HepG2 (cell line): Measurements from ENCODE around the gene BEX2. TPM values are rescaled to one million over a fixed set of nuclear protein-coding genes. Genes with fewer than 3 reads are reported as not detected.

Experiments
- ATAC-seq: fragments of 200-7000 bp; cut with Tn5 transposase; 3 replicates; pipeline ENCODE4 v1.9.1; 2020; ENCODE audit warnings: mild to moderate bottlenecking, moderate library complexity
- BruUV-seq: library from RNA; stranded (reverse); fragments of 400-500 nt; replicated peaks from 2 replicates; lab custom pipeline; 2021; lab: Mats Ljungman, UMichigan
- CTCF ChIA-PET: fragments of 300-600 bp; formaldehyde crosslinking; extraction: SDS; loops from one replicate; lab custom pipeline; 2021; ENCODE audit warnings: low total read pairs, inconsistent platforms, low intra/inter-chr PET ratio; lab: Yijun Ruan, JAX
- POLR2A ChIA-PET: fragments of 350-600 bp; sonication (Branson Sonifier 250); formaldehyde crosslinking; loops from one replicate; lab custom pipeline; 2020; ENCODE audit warnings: antibody characterized with exemption, inconsistent platforms; lab: Yijun Ruan, JAX
- DNase-seq: peaks from one replicate; pipeline ENCODE4 v3.0.0-alpha.2; 2015; ENCODE audit warnings: low spot score
- FAIRE-seq: peaks from 3 replicates; lab custom pipeline; 2011; peaks lifted over from hg19 to GRCh38; lab: Jason Lieb, UNC
- H2AFZ ChIP-seq: one replicate; pipeline ENCODE4 v1.6.1; 2011; ENCODE audit warnings: low read length, inconsistent platforms
- H3K27ac ChIP-seq: fragments of 300-600 bp; 3 replicates; pipeline ENCODE4 v1.8.0; 2011; ENCODE audit warnings: mixed run types, mild to moderate bottlenecking, mixed read lengths, low read length, inconsistent platforms; ENCODE audit not compliant: insufficient read depth; ENCODE audit errors: extremely low read length
- H3K27me3 ChIP-seq, 2 experiments: fragments of 200-600 bp in 1 of 2; 2 replicates in 1 of 2; 3 replicates in 1 of 2; pipeline versions ENCODE4 v1.6.0 to v1.8.0; 2011; ENCODE audit warnings: low read length in 2 of 2, mild to moderate bottlenecking in 2 of 2, moderate library complexity in 2 of 2, inconsistent platforms in 1 of 2; ENCODE audit not compliant: insufficient read depth in 2 of 2, control insufficient read depth in 1 of 2
- H3K36me3 ChIP-seq, 2 experiments: fragments of 200-600 bp in 1 of 2; replicated peaks in 1 of 2; 2 replicates in 1 of 2; 3 replicates in 1 of 2; pipeline versions ENCODE4 v1.5.1 to v1.8.0; 2011; ENCODE audit warnings: low read length in 2 of 2, inconsistent platforms in 1 of 2; ENCODE audit not compliant: insufficient read depth in 2 of 2, control insufficient read depth in 1 of 2
- H3K4me1 ChIP-seq: 2 replicates; pipeline ENCODE4 v1.5.1; 2012; ENCODE audit warnings: low read length, inconsistent platforms; ENCODE audit not compliant: insufficient read depth
- H3K4me2 ChIP-seq: 2 replicates; pipeline ENCODE4 v1.6.0; 2011; ENCODE audit warnings: low read depth, low read length, inconsistent platforms
- H3K4me3 ChIP-seq, 3 experiments: fragments of 200-600 bp in 1 of 3; sonication (generic), shearing (Covaris generic) in 1 of 3; replicated peaks in 1 of 3; 2 replicates each; pipeline ENCODE4 v1.5.1; 2011 to 2016; ENCODE audit warnings: low read length in 3 of 3, inconsistent platforms in 2 of 3, low read depth in 2 of 3, mild to moderate bottlenecking in 2 of 3, control low read depth in 1 of 3, mixed read lengths in 1 of 3; ENCODE audit not compliant: insufficient read depth in 1 of 3
- H3K79me2 ChIP-seq: one replicate; pipeline ENCODE4 v1.6.1; 2011; ENCODE audit warnings: low read length, inconsistent platforms; ENCODE audit not compliant: insufficient read depth
- H3K9ac ChIP-seq: 2 replicates; pipeline ENCODE4 v1.6.0; 2011; ENCODE audit warnings: mild to moderate bottlenecking, low read depth, low read length, inconsistent platforms; ENCODE audit not compliant: insufficient read depth
- H3K9me3 ChIP-seq: 2 replicates; pipeline ENCODE4 v1.5.1; 2012; ENCODE audit warnings: mild to moderate bottlenecking, low read length
- H4K20me1 ChIP-seq: 2 replicates; pipeline ENCODE4 v1.6.0; 2011; ENCODE audit warnings: inconsistent platforms, mild to moderate bottlenecking, low read length, moderate library complexity; ENCODE audit not compliant: insufficient read depth
- ARNT ChIP-seq: fragments of 450-650 bp; IDR thresholded peaks from 2 replicates; pipeline ENCODE4 v1.6.1; 2017
- CENPBD1 ChIP-seq: sonication (generic); formaldehyde crosslinking; IDR thresholded peaks from 2 replicates; pipeline ENCODE4 v1.8.0; 2022; ENCODE audit warnings: missing genetic modification reagents, low read depth, mild to moderate bottlenecking, borderline replicate concordance
- HOMEZ ChIP-seq: IDR thresholded peaks from 2 replicates; pipeline ENCODE4 v1.6.1; 2016; ENCODE audit warnings: low read depth
- HOXA9 ChIP-seq: sonication (generic); formaldehyde crosslinking; IDR thresholded peaks from 2 replicates; pipeline ENCODE4 v1.8.1; 2022; ENCODE audit warnings: missing genetic modification reagents, mild to moderate bottlenecking, moderate library complexity, borderline replicate concordance
- KLF16 ChIP-seq, 2 experiments: sonication (generic) in 1 of 2; formaldehyde crosslinking in 1 of 2; IDR thresholded peaks; 2 replicates each; pipeline versions ENCODE4 v1.6.1 to v1.8.0; 2016 to 2023; ENCODE audit warnings: missing genetic modification reagents in 2 of 2, missing compliant biosample characterization in 1 of 2
- RBM39 ChIP-seq: fragments of 200-400 bp; formaldehyde crosslinking; IDR thresholded peaks from one replicate; pipeline ENCODE4 v1.6.1; 2018; ENCODE audit warnings: antibody characterized with exemption, mild to moderate bottlenecking, low read depth, low read length; ENCODE audit not compliant: poor library complexity, severe bottlenecking
- SIN3A ChIP-seq: IDR thresholded peaks from 2 replicates; pipeline ENCODE4 v1.6.1; 2011; ENCODE audit warnings: low read depth, mild to moderate bottlenecking, control low read depth, low read length, borderline replicate concordance
- TARDBP ChIP-seq: sonication (generic); formaldehyde crosslinking; IDR thresholded peaks from 2 replicates; pipeline ENCODE4 v1.8.0; 2022; ENCODE audit warnings: mild to moderate bottlenecking, missing genetic modification reagents
- ZBTB44 ChIP-seq: sonication (generic); formaldehyde crosslinking; IDR thresholded peaks from 2 replicates; pipeline ENCODE4 v1.4.0; 2020; ENCODE audit warnings: missing genetic modification reagents
- ZMYM3 ChIP-seq: sonication (generic); formaldehyde crosslinking; IDR thresholded peaks from 2 replicates; pipeline ENCODE4 v1.5.1; 2020; ENCODE audit warnings: mild to moderate bottlenecking, missing genetic modification reagents
- ZNF180 ChIP-seq: sonication (generic); formaldehyde crosslinking; IDR thresholded peaks from 2 replicates; pipeline ENCODE4 v1.4.0; 2020; ENCODE audit warnings: low read depth, missing genetic modification reagents, borderline replicate concordance
- ZNF331 ChIP-seq: sonication (generic); formaldehyde crosslinking; IDR thresholded peaks from 2 replicates; pipeline ENCODE4 v1.4.0; 2020; ENCODE audit warnings: missing genetic modification reagents
- ZNF564 ChIP-seq: sonication (generic); formaldehyde crosslinking; IDR thresholded peaks from 2 replicates; pipeline ENCODE4 v1.8.1; 2023; ENCODE audit warnings: mild to moderate bottlenecking, missing genetic modification reagents
- ZNF570 ChIP-seq: sonication (generic); formaldehyde crosslinking; IDR thresholded peaks from 2 replicates; pipeline ENCODE4 v1.4.0; 2020; ENCODE audit warnings: mild to moderate bottlenecking, missing genetic modification reagents, borderline replicate concordance
- ZNF619 ChIP-seq: sonication (generic); formaldehyde crosslinking; IDR thresholded peaks from 2 replicates; pipeline ENCODE4 v1.4.0; 2020; ENCODE audit warnings: mild to moderate bottlenecking, missing genetic modification reagents
- ZNF639 ChIP-seq: conservative IDR thresholded peaks from 2 replicates; pipeline ENCODE4 v1.6.1; 2018; ENCODE audit warnings: missing genetic modification reagents
- ZNF766 ChIP-seq: sonication (generic); formaldehyde crosslinking; IDR thresholded peaks from 2 replicates; pipeline ENCODE4 v1.5.0; 2020; ENCODE audit warnings: missing genetic modification reagents, borderline replicate concordance
- ZNF879 ChIP-seq: sonication (generic); formaldehyde crosslinking; IDR thresholded peaks from 2 replicates; pipeline ENCODE4 v1.8.1; 2023; ENCODE audit warnings: missing genetic modification reagents
- ZSCAN31 ChIP-seq: sonication (generic); formaldehyde crosslinking; IDR thresholded peaks from 2 replicates; pipeline ENCODE4 v1.5.0; 2020; ENCODE audit warnings: low read depth, mild to moderate bottlenecking, missing genetic modification reagents
- WGBS: methylation state at CpG from one replicate; pipeline ENCODE4 v1.1.6; 2017; ENCODE audit warnings: low lambda C conversion rate; 5-methylcytosine and 5-hydroxymethylcytosine counted together
- in situ Hi-C: cut with HindIII; loops from 2 replicates; pipeline ENCODE4 v1.10.0; 2017; ENCODE audit warnings: low pct_unique_long_range_greater_than_20kb; ENCODE audit not compliant: extremely low pct_ligation_motif_present
- intact Hi-C: fragments of 100-400 bp; cut with micrococcal nuclease; formaldehyde crosslinking; loops from one replicate; pipeline ENCODE4 v1.10.0; 2022; ENCODE audit not compliant: unreplicated experiment
- polyA plus RNA-seq, 8 experiments: library from polyadenylated mRNA; depleted of rRNA in 3 of 8; stranded (reverse) in 7 of 8; unstranded in 1 of 8; fragments of >200 nt; fragmentation: Illumina TruSeq in 4 of 8; extraction: Trizol in 4 of 8; gene quantifications; 2 replicates each; pipeline versions ENCODE4 v1.2.1 to v1.2.3, GENCODE V29; 2011 to 2016; ENCODE audit warnings: low read depth in 4 of 8, missing spikeins in 1 of 8, mixed read lengths in 1 of 8; ENCODE audit not compliant: insufficient read depth in 1 of 8
- total RNA-seq, 5 experiments: library from RNA; depleted of rRNA; stranded (reverse); fragments of >200 nt; fragmentation: Illumina TruSeq; extraction: Trizol; gene quantifications; 2 replicates each; pipeline ENCODE4 v1.2.3, GENCODE V29; 2016; ENCODE audit warnings: low read depth in 1 of 5

BEX2 gene
- total and polyA plus RNA-seq, 2 of the 13 experiments (the other 11 are each of a cell fraction or from before 2014, with no cell fraction given) = 0.46 to 0.54 TPM

- TF ChIP-seq ZBTB44 (CRISPR knock-in tag) (no peak), ZNF180 (CRISPR knock-in tag) (no peak), HOMEZ (CRISPR knock-in tag) (no peak), ZMYM3 (CRISPR knock-in tag) (no peak), CENPBD1 (CRISPR knock-in tag) (no peak), KLF16 (CRISPR knock-in tag; IDR thresholded peaks at IDR 0.05) (no peak), ZSCAN31 (CRISPR knock-in tag) (no peak), ZNF331 (CRISPR knock-in tag) (no peak)
These were observed 20.0 kb upstream of the BEX2 start (continued) for GRCh38 chrX:103330681-103331288.

GRCh38 chrX:103329991-103330390 lies 19.2 kb upstream of the BEX2 start, which contains the start of gene TCEAL7:
Gene TCEAL7, plus strand, starts transcription at chrX:103330239. Its CDS starts 1,165 bp downstream, at chrX:103331404.
- no peak within 1 kb of the TSS for H2AFZ ChIP-seq
- no peaks in the 10 kb centered on the region for H4K20me1 ChIP-seq
- H3K9me3 ChIP-seq = no peaks in the 10 kb centered on the region
- DNase-seq (no peak), FAIRE-seq (no peak), ATAC-seq (no peak)
- H3K27ac ChIP-seq = no peak within 1 kb of the TSS
- no peak within 1 kb of the TSS for H3K4me2 ChIP-seq
- ChIA-PET POLR2A (no interaction called here), CTCF (no interaction called here)
- no peaks in the 10 kb centered on the region for H3K27me3 ChIP-seq
- H3K4me1 ChIP-seq = no peaks in the 10 kb centered on the region
- no peak within 1 kb of the TSS for H3K4me3 ChIP-seq
- intact Hi-C loops = no loop called here
- in situ Hi-C loops = no loop called here
- WGBS = 0% methylated on average over 1 of the region's 11 CpGs
- BruUV-seq = no TSS peak
- no peak within 1 kb of the TSS for H3K9ac ChIP-seq
- H3K36me3 ChIP-seq = no peaks in the 10 kb centered on the region
- no peaks in the 10 kb centered on the region for H3K79me2 ChIP-seq
- TF ChIP-seq HOXA9 (CRISPR knock-in tag) (no peak), TARDBP (CRISPR knock-in tag) (no peak), ZNF879 (CRISPR knock-in tag) (no peak), ZNF639 (CRISPR knock-in tag) (no peak), ZNF570 (no peak), RBM39 (no peak), SIN3A (no peak), ZNF619 (CRISPR knock-in tag) (no peak), ARNT (no peak), ZNF766 (CRISPR knock-in tag) (no peak), ZNF564 (no peak)
